ENCODE data around the gene UGT1A4.
"Not testable (repeated sequence)": the region's sequence is repeated elsewhere in the genome, so short reads cannot be mapped to it uniquely, and the experiment has no call there.

Gene UGT1A4

GRCh38 chr2:233700028-233700635 lies 18.4 kb upstream of the UGT1A4 start:
- DNase-seq (ENCODE audit: low read depth, low spot score), result no peak

- DNase-seq (ENCODE audit: low read depth, low spot score), result not testable (repeated sequence)
Measured at GRCh38 chr2:233700842-233701241, 17.7 kb upstream of the UGT1A4 start.

GRCh38 chr2:233702238-233702637 lies 16.3 kb upstream of the UGT1A4 start:
- DNase-seq (ENCODE audit: low read depth, low spot score), result no peak

GRCh38 chr2:233705911-233706506 lies 12.5 kb upstream of the UGT1A4 start:
- no peak for DNase-seq (ENCODE audit: low read depth, low spot score)

GRCh38 chr2:233706720-233707119 lies 11.8 kb upstream of the UGT1A4 start:
- DNase-seq (ENCODE audit: low read depth, low spot score), result no peak

GRCh38 chr2:233707940-233708644 lies 10.4 kb upstream of the UGT1A4 start:
- no peak for DNase-seq (ENCODE audit: low read depth, low spot score)

GRCh38 chr2:233708942-233709341 lies 9.6 kb upstream of the UGT1A4 start:
- no peak for DNase-seq (ENCODE audit: low read depth, low spot score)

- peak; percentile 39 for DNase-seq (ENCODE audit: low read depth, low spot score)
Measured at GRCh38 chr2:233711312-233712008, 7.1 kb upstream of the UGT1A4 start.

DNA sequence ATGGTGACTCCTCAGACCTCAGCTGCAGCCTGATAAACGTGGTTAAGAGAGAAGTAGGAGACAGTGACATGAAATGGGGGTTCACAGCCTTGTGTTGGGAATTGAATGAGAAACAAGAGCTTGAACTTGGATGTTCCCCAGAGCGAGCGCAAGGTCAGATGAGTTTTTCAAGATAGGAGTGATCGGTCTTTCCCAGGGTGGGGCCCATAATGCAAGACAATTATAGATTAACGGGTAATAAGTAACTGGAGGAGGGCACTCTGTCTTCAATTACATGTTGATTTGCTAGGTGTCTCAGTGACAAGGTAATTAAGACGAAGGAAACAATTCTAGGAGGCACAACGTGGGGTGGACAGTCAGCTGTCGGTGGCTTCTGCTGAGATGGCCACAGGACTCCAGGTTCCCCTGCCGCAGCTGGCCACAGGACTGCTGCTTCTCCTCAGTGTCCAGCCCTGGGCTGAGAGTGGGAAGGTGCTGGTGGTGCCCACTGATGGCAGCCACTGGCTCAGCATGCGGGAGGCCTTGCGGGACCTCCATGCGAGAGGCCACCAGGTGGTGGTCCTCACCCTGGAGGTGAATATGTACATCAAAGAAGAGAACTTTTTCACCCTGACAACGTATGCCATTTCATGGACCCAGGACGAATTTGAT lies 5.8 kb upstream of the UGT1A4 start, which contains the start of gene UGT1A5:
TSS of gene UGT1A5 (plus strand) at position 297 of the 651 bp plus-strand sequence. CDS start at position 382, 85 bp downstream.
- no peak for DNase-seq (ENCODE audit: low read depth, low spot score)

GRCh38 chr2:233713262-233713615 lies 5.3 kb upstream of the UGT1A4 start:
- no peak for DNase-seq (ENCODE audit: low read depth, low spot score)

- DNase-seq (ENCODE audit: low read depth, low spot score), result no peak
Measured at GRCh38 chr2:233714121-233714520, 4.4 kb upstream of the UGT1A4 start.

GRCh38 chr2:233728723-233729301 lies 10.3 kb downstream of the UGT1A4 start, which contains the start of gene UGT1A3:
UGT1A3 (plus strand) TSS chr2:233729042; CDS start chr2:233729127, 85 bp downstream.
- no peak for DNase-seq (ENCODE audit: low read depth, low spot score)

DNA sequence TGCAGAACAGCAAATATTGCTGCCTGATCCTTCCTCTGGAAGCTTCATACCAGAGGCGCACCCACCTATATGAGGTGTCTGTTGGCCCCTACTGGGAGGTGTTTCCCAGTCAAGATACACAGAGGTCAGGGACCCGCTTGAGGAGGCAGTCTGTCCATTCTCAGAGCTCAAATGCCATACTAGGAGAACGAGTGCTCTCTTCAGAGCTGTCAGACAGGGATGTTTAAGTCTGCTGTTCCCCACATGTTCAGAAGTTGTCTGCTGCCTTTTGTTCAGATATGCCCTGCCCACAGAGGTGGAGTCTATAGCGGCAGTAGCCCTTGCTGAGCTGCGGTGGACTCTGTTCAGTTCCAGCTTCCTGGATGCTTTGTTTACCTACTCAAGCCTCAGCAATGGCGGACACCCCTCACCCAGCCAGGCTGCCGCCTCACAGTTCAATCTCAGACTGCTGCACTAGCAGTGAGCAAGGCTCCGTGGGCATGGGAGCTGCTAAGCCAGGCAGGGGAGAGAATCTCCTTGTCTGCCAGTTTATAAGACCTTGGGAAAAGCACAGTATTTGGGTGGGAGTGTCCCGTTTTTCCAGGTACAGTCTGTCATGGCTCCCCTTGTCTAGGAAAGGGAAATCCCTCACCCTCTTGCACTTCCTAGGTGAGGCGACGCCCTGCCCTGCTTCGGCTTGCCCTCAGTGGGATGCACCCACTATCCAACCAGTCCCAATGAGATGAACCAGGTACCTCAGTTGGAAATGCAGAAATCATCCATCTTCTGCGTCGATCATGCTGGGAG lies 18.5 kb downstream of the UGT1A4 start:
- DNase-seq (ENCODE audit: low read depth, low spot score), result not testable (repeated sequence)

DNA sequence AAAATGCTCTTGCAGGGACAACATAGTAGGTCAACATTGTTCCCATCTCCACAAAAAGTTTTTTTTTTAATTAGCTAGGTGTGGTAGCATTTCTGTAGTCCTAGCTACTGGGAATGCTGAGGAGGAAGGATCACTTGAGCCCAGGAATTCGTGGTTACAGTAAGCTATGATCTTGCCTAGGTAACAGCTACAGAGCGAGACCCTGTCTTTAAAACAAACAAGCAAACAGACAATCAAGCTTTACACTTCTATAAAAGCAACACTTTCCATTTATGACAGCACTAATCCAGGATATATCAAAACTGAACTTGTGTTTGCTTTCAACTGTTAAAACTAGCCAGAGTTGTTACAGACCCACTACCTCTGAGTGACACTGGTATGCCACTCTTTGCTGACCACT lies 22.3 kb downstream of the UGT1A4 start:
- DNase-seq (ENCODE audit: low read depth, low spot score), result no peak

GRCh38 chr2:233743464-233744259 lies 25.1 kb downstream of the UGT1A4 start:
- DNase-seq (ENCODE audit: low read depth, low spot score), result no peak

DNA sequence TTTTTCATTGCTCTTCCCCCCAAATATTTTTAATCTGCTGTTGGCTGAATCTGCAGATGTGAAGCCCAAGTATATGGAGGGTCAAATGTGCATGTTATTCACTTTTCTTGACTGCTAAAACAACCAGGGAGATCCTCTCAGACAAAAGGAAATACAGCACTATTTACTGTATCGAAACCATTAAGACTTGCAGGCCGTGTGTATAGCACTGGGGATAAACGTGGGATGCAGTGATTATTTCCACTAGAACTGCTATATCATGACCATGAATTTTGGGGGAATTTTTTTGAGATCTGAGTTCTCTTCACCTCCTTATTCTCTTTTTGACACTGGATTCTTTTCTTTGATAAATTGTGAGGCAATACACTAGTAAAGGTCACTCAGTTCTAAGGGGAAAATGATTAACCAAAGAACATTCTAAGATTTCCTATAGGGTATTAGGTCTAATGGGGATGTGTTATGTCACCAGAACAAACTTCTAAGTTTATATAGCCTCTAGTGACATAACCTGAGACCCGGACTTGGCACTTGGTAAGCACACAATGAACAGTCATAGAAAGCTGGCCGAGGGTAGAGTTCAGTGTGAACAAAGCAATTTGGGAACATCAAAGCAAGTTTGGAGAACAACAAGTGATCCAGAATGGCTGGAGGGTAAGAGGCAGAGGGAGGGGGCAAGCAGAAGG lies 26.7 kb downstream of the UGT1A4 start:
- no peak for DNase-seq (ENCODE audit: low read depth, low spot score)

GRCh38 chr2:233745838-233746237 lies 27.3 kb downstream of the UGT1A4 start:
- DNase-seq (ENCODE audit: low read depth, low spot score), result not testable (repeated sequence)

DNA sequence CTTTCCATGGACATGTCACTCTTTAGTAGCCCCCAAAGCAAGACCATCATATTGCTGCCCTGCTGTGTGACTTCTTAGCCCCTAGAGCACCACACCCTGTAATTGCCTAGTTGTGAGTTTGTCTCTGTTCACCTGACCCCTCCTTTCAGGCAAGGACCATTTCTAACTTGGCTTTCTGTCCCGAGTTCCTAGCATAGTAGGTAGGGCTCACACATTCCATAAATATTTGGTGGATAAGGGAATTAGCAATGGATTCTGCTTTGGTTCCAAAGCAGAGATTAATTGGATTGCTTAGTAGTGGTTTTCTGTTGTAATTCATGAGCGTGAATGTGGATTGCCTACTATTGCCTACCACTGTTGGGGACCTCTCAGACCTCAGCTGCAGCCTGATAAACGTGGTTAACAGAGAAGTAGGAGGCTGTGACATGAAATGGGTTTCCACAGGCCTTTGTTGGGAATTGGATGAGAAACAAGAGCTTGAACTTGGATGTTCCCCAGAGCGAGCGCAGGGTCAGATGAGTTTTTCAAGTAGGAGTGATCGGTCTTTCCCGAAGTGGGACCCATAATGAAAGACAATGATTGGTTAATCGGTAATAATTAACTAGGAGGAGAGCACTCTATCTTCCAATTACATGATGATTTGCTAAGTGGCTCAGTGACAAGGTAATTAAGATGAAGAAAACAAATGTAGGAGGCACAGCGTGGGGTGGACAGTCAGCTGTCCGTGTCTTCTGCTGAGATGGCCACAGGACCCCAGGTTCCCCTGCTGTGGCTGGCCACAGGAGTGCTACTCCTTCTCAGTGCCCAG lies 28.1 kb downstream of the UGT1A4 start:
- no peak for DNase-seq (ENCODE audit: low read depth, low spot score)

DNA sequence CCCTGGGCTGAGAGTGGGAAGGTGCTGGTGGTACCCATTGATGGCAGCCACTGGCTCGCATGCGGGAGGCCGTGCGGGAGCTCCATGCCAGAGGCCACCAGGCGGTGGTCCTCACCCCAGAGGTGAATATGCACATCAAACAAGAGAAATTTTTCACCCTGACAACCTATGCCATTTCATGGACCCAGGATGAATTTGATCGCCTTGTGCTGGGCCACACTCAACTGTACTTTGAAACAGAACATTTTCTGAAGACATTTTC lies 28.7 kb downstream of the UGT1A4 start:
- no peak for DNase-seq (ENCODE audit: low read depth, low spot score)

All from activated CD4-positive, CD25-positive, alpha-beta regulatory T cell treated with anti-CD3 and anti-CD28 coated beads, Interleukin-2, amount 50 U/mL, for 16 hours (primary cell).